Measurements from ENCODE around the gene MAD1L1.

- TF ChIP-seq CTCF (IDR thresholded peaks at IDR 0.05) (no peak), EP300 (IDR thresholded peaks at IDR 0.05) (no peak)
These were observed 313.7 kb downstream of the MAD1L1 start for GRCh38 chr7:1918881-1919525.
